Measurements from ENCODE around the gene GPN3. TPM values are rescaled to one million over a fixed set of nuclear protein-coding genes. Genes with fewer than 3 reads are reported as not detected.
"Not testable (repeated sequence)": the region's sequence is repeated elsewhere in the genome, so short reads cannot be mapped to it uniquely, and the experiment has no call there.

The GPN3 gene
- total RNA-seq, 2 experiments from 2014 or later: 26.2 to 33.0 TPM

DNA sequence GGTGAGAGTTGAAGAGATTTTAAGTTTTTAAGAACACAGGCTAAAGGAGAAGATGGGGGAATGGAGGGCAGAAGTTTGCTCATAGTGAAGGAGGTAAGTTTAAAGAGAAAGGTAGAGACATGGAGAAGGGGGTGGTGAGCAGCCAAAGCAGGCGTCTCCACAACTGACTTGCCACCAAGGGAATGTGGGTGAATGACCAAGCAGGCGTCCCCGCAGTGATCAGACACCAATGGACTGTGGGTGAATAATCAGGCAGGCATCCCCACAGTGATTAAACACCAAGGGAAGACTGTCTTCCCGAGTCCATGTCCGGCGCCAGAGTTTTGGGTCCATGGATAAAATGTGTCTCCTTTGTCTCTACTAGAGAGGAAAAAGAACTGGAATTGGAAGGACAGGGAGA is 58.0 kb downstream of the GPN3 start:
- H3K4me1 Mint-ChIP-seq (ENCODE audit: low read depth); H3K27ac Mint-ChIP-seq; H3K27me3 Mint-ChIP-seq (ENCODE audit: low read depth); CTCF ChIA-PET; H3K9me3 Mint-ChIP-seq (ENCODE audit: insufficient read depth); ATAC-seq; H3K36me3 Mint-ChIP-seq (ENCODE audit: low read depth); H3K4me3 Mint-ChIP-seq; POLR2A ChIA-PET; DNase-seq: not testable (repeated sequence)

DNA sequence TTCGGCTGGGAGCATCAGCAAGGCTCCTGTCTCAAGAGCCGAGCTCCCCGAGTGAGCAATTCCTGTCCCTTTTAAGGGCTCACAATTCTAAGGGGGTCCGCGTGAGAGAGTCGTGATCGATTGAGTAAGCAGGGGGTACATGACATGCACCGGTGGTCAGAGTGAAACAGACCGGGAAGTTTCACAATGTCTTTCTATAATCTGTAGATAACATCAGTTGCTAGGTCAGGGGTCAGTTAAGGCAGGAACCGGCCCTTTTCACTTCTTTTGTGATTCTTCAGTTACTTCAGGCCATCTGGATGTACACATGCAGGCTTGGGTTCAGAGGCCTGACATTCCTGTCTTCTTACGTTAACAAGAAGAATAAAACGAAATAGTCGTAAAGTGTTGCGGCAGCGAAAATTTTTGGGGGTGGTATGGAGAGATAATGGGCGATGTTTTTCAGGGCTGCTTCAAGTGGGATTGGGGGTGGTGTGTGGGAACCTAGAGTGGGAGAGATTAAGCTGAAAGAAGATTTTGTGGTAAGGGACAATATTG is 62.9 kb downstream of the GPN3 start:
- peaks cover 23% of the 10 kb centered on the region for H3K4me1 Mint-ChIP-seq (ENCODE audit: low read depth)
- DNase-seq; ATAC-seq; H3K27me3 Mint-ChIP-seq (ENCODE audit: low read depth); H3K4me3 Mint-ChIP-seq; H3K9me3 Mint-ChIP-seq (ENCODE audit: insufficient read depth); H3K27ac Mint-ChIP-seq; POLR2A ChIA-PET: not testable (repeated sequence)
- H3K36me3 Mint-ChIP-seq (ENCODE audit: low read depth): peaks cover 12% of the 10 kb centered on the region
- CTCF ChIA-PET: interaction anchor here (2.8 kb wide), 1 partner anchor 26 kb away, joined by 14 read pairs; no protein-coding TSS in a partner anchor

DNA sequence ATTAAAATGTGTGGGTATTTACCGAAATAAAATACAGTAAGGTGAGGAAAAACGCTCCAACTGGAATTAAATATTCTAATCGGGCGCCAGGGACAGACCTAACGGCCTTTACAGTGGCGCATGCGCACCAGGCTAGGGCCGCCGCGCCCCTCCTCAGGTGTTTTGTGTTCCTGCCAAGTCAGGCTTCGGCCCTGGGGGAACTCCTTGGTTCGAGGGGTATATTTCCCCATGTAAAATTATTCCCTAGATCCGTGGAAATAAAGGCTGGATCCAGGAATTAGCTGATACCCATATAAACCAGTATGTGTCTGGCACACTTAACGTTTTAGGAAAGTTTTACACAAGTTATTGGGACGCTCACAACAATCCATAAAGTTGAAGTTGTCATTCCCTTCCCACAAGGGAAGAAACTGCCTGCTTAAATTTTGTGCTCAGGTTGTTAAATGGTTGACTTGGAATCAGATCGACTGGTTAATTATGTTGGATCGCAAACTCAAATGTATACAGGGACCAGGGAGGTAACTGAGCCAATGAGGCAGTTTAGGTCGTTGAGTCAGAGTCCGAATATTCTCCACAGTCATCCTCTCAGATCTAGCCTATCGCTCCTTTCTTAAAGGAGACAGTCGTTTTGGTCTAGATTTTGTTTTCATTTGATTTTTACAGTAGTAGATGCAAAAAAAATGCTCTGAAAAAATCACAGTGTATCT is 63.9 kb downstream of the GPN3 start:
- ChIA-PET POLR2A (interaction anchor here (1.4 kb wide), 1 partner anchor 46 kb away, joined by 5 read pairs; the partner anchor contains the start of gene ARPC3), CTCF (interaction anchor here (1.7 to 2.8 kb wide), 2 partner anchors 27 kb away, joined by 10 to 14 read pairs; no protein-coding TSS in a partner anchor)
- Mint-ChIP-seq H3K27ac (peak overlapping the region; percentile 99), H3K27me3 (ENCODE audit: low read depth) (no peaks in the 10 kb centered on the region), H3K9me3 (ENCODE audit: insufficient read depth) (no peaks in the 10 kb centered on the region), H3K4me1 (ENCODE audit: low read depth) (peaks cover 27% of the 10 kb centered on the region), H3K36me3 (ENCODE audit: low read depth) (peaks cover 19% of the 10 kb centered on the region), H3K4me3 (peak overlapping the region; percentile 97)
- ATAC-seq (peak; percentile 69), DNase-seq (peak; percentile 84)

DNA sequence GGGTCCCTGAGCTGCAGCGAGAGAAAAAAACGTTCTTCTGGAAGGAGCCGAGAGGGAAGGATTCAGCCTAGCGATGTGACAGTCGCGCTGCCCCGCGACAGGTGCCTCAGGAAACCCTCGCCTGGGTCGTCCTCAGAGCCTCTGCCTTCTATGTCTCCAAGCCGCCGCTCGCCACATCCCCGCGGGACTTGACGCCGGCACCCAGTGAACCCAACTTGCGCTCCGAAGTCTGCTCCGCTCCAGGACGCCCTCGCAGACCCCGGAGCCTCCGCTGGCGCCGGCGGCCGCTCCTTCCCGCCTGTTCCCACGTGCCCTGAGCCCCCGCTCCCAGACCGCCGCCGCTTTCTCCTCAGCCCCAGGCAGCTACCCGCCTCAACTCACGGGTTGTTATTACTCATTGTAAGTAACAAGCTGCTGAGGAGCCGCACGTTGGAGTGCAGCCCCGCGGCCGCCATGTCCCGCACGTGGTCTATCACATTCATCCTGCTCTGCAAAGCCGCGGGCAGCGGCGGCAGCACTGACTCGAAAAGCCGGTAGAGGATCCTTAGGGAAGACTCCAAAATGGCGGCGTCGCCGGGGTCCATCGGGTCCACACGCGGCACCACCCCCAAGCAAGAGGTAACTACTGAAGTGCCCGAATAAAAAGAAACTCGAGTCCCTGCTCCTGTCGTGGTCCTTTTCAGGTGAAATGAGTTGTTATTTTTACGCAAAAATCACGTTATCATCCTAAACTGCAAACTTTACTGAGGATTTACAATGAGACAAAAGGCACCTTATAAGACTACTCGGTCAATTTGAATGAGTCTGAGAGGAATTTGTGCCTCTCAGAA is 64.7 kb downstream of the GPN3 start, which contains the start of gene ANAPC7:
Gene ANAPC7, minus strand, starts transcription at position 563 of the 830 bp plus-strand sequence. Its CDS starts 81 bp downstream, at position 482.
- Mint-ChIP-seq H3K36me3 (ENCODE audit: low read depth) (peaks cover 19% of the 10 kb centered on the region), H3K4me1 (ENCODE audit: low read depth) (peaks cover 27% of the 10 kb centered on the region), H3K27ac (peak within 1 kb of the TSS; percentile 99), H3K27me3 (ENCODE audit: low read depth) (no peaks in the 10 kb centered on the region), H3K4me3 (peak within 1 kb of the TSS; percentile 97), H3K9me3 (ENCODE audit: insufficient read depth) (no peaks in the 10 kb centered on the region)
- ATAC-seq (peak; percentile 90), DNase-seq (peak; percentile 90)
- CTCF ChIA-PET: interaction anchor here (1.7 kb wide), 1 partner anchor 28 kb away, joined by 10 read pairs; no protein-coding TSS in a partner anchor
- POLR2A ChIA-PET: interaction anchor here (0.9 to 1.4 kb wide), 2 partner anchors 28 to 47 kb away, joined by 3 to 5 read pairs; partner anchors contain the start of gene ARPC3

Other genes starting within 250 kb of the GPN3 start
- 100 to 1,000 TPM; 130 to 132 TPM for gene ATP2A2, start 187.0 kb downstream of the GPN3 start, total RNA-seq
- 10 to 100 TPM; 53.0 to 64.3 TPM for gene ANAPC7, start 64.5 kb downstream of the GPN3 start, total RNA-seq
- gene ARPC3, start 17.9 kb downstream of the GPN3 start, total RNA-seq: 100 to 1,000 TPM; 437 to 458 TPM
- gene FAM216A, start 588 bp upstream of the GPN3 start, total RNA-seq: 10 to 100 TPM; 20.5 to 22.9 TPM
- 100 to 1,000 TPM; 126 to 128 TPM for gene VPS29, start 33.9 kb upstream of the GPN3 start, total RNA-seq
- gene RAD9B, start 34.1 kb upstream of the GPN3 start, total RNA-seq: 1 to 10 TPM in 1 of 2 experiments, under 1 TPM in 1; 0.68 to 2.3 TPM
- 10 to 100 TPM; 24.4 to 26.8 TPM for gene PPTC7, start 115.1 kb upstream of the GPN3 start, total RNA-seq
- 1 to 10 TPM; 5.9 to 7.9 TPM for gene TCTN1, start 145.9 kb upstream of the GPN3 start, total RNA-seq
- 10 to 100 TPM; 28.6 to 30.8 TPM for gene HVCN1, start 220.9 kb upstream of the GPN3 start, total RNA-seq

Measured in activated CD8-positive, alpha-beta T cell treated with anti-CD3 and anti-CD28 coated beads, Interleukin-2, amount 10 ng/mL, durations not matched to agents 7 days and 5 days (primary cell).